Subcutaneous abdominal adipose tissue (tissue), 5 donors: ENCODE results near the gene HCN2.
"Not testable (repeated sequence)": the region's sequence is repeated elsewhere in the genome, so short reads cannot be mapped to it uniquely, and the experiment has no call there.

Experiments
- H3K27ac ChIP-seq: one replicate; pipeline ENCODE4 v1.7.0; 2013; ENCODE audit warnings: low read depth, mild to moderate bottlenecking, inconsistent platforms, low read length, moderate library complexity
- H3K27me3 ChIP-seq, 5 donors: one replicate each; pipeline ENCODE4 v1.7.0; 2013; ENCODE audit warnings: low read length in 5 of 5, inconsistent platforms in 1 of 5; ENCODE audit not compliant: control insufficient read depth in 5 of 5, insufficient read depth in 4 of 5
- H3K36me3 ChIP-seq, 5 donors: one replicate each; pipeline ENCODE4 v1.7.0; 2013; ENCODE audit warnings: low read length in 5 of 5; ENCODE audit not compliant: control insufficient read depth in 5 of 5, insufficient read depth in 5 of 5
- H3K4me1 ChIP-seq, 5 donors: one replicate each; pipeline ENCODE4 v1.7.0; 2013; ENCODE audit warnings: low read length in 5 of 5, mild to moderate bottlenecking in 3 of 5, moderate library complexity in 1 of 5; ENCODE audit not compliant: control insufficient read depth in 5 of 5, insufficient read depth in 5 of 5
- H3K4me3 ChIP-seq, 5 donors: one replicate each; pipeline ENCODE4 v1.7.0; 2013; ENCODE audit warnings: low read length in 5 of 5, low read depth in 1 of 5
- H3K9ac ChIP-seq, 5 donors: one replicate each; pipeline ENCODE4 v1.7.0; 2013; ENCODE audit warnings: low read length in 5 of 5, mild to moderate bottlenecking in 4 of 5, moderate library complexity in 3 of 5
- H3K9me3 ChIP-seq, 5 donors: one replicate each; pipeline ENCODE4 v1.7.0; 2013; ENCODE audit warnings: low read length in 5 of 5; ENCODE audit not compliant: control insufficient read depth in 5 of 5
- donor health status: healthy.
- donor health status: healthy.
- donor health status: healthy.
- donor health status: healthy.
- donor health status: healthy.

Gene HCN2

DNA sequence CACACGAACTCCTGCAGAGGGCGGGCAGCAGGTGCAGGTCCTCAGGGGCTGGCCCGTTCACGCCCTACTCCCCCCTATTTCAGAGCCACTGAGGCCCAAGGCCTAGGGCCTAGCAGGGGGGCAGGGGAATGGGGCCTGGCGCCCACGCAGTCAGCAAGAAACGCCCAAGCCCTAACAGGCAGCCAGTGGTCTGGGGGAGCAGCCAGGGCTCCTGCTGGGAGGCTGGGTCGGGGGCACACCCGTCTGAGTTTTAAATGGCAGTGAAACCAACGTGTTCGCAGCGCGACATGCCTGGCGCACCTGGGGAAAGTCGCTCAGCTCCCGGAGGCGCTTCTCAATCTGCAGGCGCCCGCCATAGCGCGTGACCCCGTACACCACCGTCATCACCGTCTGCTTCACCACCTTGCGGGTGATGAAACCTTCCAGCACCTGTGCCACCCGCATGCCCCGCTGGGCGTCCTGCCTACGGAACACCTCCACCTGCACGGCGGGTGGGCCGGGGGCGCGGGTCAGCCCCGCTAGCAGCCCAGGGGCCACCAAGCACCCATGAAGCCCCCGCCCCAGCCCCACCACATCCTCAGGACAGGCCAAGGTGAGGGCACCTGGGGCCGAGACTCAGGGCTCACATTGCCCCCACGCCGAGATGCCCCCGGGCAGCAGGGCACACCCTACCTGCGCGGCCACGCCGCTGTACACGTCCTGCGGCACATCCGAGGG is 29.8 kb downstream of the HCN2 start:
- Histone ChIP-seq H3K27me3 (peaks cover 0 to 12% (median 7%) of the 10 kb centered on the region in 5 donors), H3K36me3 (peaks cover 0 to 69% (median 63%) of the 10 kb centered on the region in 5 donors), H3K4me3 (no peak overlapping the region), H3K4me1 (peaks cover 0 to 3% (median 0%) of the 10 kb centered on the region in 5 donors), H3K27ac (no peak overlapping the region), H3K9me3 (no peaks in the 10 kb centered on the region), H3K9ac (no peak overlapping the region)

DNA sequence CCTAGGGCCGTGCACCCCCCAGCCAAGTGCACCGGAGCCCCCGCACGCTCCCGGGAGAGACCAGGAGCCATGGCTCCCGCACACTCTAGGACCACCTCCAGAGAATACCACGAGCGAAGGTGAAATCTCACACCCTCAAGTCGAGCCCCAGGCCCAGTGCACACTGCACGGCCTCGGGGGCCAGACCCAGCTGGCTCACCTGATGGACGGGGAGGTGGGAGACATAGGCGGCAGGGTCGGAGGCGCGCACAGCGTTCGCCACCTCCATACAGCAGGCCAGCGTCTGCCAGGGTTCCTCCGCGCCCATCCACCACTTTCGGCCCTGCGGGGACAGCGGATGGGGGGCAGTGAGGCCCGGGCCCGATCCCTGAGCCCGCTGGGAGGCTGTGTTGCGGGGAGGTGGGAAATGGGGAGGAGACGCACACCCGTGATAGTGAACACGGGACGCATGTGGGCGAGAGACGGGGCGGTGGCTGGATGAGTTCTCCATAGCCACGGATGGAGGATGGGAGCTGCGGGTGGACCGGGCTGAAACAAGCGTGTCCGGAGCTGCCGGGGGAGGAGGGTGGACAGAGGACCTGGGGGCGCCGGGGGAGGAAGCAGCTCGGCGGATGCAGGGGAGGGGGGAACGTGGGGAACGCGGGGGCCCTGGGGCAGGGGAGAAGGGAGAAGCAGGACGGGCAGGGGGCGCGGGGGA is 30.6 kb downstream of the HCN2 start:
- H3K4me1 ChIP-seq: peaks cover 0 to 3% (median 0%) of the 10 kb centered on the region in 5 donors
- no peak overlapping the region for H3K4me3 ChIP-seq
- no peaks in the 10 kb centered on the region for H3K9me3 ChIP-seq
- H3K36me3 ChIP-seq: peaks cover 0 to 78% (median 72%) of the 10 kb centered on the region in 5 donors
- H3K27me3 ChIP-seq: peaks cover 0 to 6% (median 3%) of the 10 kb centered on the region in 5 donors
- H3K9ac ChIP-seq: no peak overlapping the region
- no peak overlapping the region for H3K27ac ChIP-seq

DNA sequence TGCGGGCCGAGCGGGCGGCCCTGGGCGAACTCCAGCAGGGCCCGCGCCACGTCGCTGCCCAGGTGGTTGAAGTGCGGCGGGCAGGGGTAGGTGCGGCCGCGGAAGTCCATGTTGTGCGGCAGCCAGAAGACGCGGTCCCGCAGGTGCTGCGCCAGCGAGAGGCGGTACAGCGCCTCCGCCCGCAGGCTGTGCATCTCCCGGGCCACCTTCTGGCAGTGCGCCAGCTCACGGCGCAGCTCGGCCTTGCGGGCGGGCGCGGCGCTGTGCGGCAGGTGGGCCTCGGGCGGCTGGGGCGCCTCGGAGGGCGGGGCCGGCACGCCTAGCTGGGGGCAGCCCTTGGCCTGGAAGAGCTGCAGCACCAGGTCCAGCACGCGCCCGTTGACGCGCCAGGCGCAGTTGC is 31.5 kb downstream of the HCN2 start:
- peaks cover 0 to 85% (median 75%) of the 10 kb centered on the region in 5 donors for H3K36me3 ChIP-seq
- H3K4me1 ChIP-seq: not testable (repeated sequence)

DNA sequence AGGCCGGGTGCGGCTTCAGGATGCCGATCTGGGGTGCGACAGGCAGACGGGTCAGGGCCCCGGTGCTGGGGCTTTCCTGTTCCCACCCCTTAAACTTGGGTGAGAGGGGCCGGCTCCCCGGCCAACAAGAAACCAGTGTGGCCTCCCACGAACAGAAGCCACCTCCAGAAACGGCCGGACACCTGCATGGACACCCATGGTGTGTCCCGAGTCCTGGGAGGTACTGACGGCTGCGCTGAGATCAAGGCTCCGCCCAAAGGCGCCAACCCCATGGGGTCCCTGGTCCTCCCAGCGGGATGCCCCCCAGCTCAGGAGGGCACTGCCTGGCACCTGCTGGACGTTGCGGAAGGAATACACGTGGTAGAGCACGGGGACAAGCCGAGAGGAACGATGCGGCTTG is 32.1 kb downstream of the HCN2 start:
- H3K36me3 ChIP-seq: peaks cover 0 to 85% (median 75%) of the 10 kb centered on the region in 5 donors
- no peak overlapping the region for H3K27ac ChIP-seq
- no peak overlapping the region for H3K4me3 ChIP-seq
- H3K4me1 ChIP-seq: no peaks in the 10 kb centered on the region
- H3K9me3 ChIP-seq: no peaks in the 10 kb centered on the region
- no peak overlapping the region for H3K9ac ChIP-seq
- H3K27me3 ChIP-seq: peaks cover 0 to 4% (median 3%) of the 10 kb centered on the region in 5 donors

More for the DNA sequence above, 31.5 kb downstream of the HCN2 start:
- H3K9ac ChIP-seq, H3K27me3 ChIP-seq, H3K9me3 ChIP-seq, H3K27ac ChIP-seq, H3K4me3 ChIP-seq: not testable (repeated sequence)

DNA sequence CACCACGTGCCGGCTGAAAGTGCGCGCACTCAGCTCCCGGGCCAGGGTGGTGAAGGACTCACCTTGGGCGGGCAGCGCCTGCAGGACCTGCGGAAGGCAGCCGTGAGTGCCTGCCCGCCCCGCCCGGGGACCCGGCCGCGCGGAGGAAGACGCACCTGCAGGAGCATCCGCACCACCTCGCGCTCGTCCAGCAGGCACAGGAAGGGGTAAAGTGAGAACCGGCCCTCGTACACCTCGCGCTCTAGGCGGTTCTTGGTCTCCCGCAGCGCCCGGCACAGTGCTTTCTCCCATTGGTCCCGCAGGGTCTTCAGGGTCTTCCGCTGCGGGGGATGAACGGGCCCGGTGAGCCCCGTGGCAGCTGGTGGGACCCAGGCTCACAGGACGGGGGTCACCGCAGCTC is 33.0 kb downstream of the HCN2 start:
- H3K9me3 ChIP-seq: no peaks in the 10 kb centered on the region
- H3K4me3 ChIP-seq: no peak overlapping the region
- no peaks in the 10 kb centered on the region for H3K4me1 ChIP-seq
- H3K9ac ChIP-seq: no peak overlapping the region
- H3K27ac ChIP-seq: no peak overlapping the region
- H3K36me3 ChIP-seq: peaks cover 0 to 78% (median 70%) of the 10 kb centered on the region in 5 donors
- peaks cover 0 to 4% (median 3%) of the 10 kb centered on the region in 5 donors for H3K27me3 ChIP-seq

DNA sequence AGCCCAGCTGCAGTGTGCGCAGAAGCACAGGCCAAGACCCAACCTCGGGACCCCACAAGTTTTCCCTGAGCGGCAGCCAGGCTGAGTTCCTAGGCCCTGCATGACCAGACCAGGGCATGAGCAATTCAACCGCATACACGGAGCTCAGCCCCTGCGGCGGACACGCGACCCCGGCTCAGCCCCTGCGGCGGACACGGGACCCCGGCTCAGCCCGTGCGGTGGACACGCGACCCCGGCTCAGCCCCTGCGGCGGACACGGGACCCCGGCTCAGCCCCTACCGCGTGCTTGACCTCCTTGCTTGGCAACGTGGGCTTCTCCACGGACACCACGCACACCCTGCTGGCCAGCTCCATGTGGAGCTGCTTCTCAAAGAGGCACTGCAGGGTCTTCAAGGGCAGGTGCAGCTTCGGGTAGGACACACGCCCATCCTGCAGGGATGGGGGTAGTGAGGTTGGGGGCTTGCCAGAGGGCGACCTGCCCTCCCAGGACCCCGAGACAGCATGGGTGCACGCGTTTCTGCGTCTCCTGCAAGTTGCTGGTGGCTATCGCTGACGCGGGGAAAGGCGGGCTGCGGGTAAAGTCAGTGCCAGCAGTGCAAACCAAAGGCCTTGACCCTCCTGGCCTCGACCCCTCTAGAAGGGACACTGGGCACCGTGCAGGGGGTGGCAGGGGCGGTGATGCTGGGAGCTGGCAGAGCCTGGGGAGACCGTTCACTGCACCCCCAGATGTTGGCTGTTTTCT is 33.7 kb downstream of the HCN2 start:
- Histone ChIP-seq H3K4me1 (no peaks in the 10 kb centered on the region), H3K9ac (no peak overlapping the region), H3K27ac (no peak overlapping the region), H3K36me3 (peaks cover 0 to 79% (median 65%) of the 10 kb centered on the region in 5 donors), H3K27me3 (peaks cover 0 to 3% (median 0%) of the 10 kb centered on the region in 5 donors), H3K4me3 (no peak overlapping the region), H3K9me3 (no peaks in the 10 kb centered on the region)

DNA sequence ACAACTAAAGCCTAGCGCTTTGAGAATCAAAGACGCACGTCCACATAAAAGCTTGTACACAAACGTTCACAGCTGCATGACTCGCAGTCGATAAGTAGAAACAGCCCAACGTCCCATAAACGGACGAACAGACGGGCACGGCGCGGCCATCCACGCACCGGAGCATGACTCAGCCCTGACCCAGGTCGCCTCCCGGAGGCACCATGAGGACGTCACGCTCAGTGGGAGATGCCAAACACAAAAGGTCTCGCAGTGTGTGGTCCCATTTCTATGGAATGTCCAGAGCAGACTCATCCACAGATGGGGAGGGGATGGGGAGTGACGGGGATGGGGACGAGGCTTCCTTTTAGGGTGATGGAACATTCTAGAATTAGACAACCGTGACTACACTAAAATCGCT is 34.3 kb downstream of the HCN2 start:
- no peaks in the 10 kb centered on the region for H3K27me3 ChIP-seq
- H3K9ac ChIP-seq: no peak overlapping the region
- H3K9me3 ChIP-seq: no peaks in the 10 kb centered on the region
- H3K36me3 ChIP-seq: peaks cover 0 to 79% (median 61%) of the 10 kb centered on the region in 5 donors
- no peak overlapping the region for H3K4me3 ChIP-seq
- no peaks in the 10 kb centered on the region for H3K4me1 ChIP-seq
- no peak overlapping the region for H3K27ac ChIP-seq

DNA sequence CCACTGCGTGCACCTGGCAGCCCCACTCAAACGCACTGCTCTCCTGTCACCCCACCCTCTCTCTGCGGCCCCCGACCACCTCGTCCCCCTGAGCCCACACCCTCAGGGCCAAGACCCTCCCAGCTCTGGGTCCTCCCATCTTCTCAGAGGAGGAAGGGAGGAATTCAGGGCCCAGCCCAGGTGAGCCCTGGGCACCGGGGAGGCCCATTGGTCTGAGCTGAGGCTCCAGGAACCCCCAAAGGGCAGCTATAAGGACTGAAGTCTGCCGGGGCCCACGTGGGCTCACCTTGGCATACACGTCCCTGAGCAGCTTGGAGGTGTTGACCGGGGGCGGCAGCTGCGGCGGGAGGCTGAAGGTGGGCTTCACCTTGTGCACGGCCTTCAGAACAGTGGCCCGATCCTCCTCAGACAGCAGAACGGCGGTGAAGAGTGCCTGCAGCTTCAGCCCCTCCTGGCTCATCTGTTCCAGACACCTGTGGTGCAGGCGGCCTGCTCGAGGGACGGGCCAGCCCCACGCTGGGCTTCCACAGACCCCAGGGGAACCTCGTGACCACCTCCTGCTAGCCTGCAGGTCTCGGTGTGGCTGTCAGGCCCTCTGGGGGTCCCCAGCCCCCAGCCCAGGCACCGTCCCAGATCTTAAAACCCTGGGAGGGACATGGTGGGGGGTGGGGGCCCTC is 34.9 kb downstream of the HCN2 start:
- peaks cover 0 to 79% (median 61%) of the 10 kb centered on the region in 5 donors for H3K36me3 ChIP-seq
- H3K27ac ChIP-seq: no peak overlapping the region
- no peak overlapping the region for H3K9ac ChIP-seq
- no peak overlapping the region for H3K4me3 ChIP-seq
- H3K27me3 ChIP-seq: no peaks in the 10 kb centered on the region
- H3K9me3 ChIP-seq: no peaks in the 10 kb centered on the region
- H3K4me1 ChIP-seq: no peaks in the 10 kb centered on the region

DNA sequence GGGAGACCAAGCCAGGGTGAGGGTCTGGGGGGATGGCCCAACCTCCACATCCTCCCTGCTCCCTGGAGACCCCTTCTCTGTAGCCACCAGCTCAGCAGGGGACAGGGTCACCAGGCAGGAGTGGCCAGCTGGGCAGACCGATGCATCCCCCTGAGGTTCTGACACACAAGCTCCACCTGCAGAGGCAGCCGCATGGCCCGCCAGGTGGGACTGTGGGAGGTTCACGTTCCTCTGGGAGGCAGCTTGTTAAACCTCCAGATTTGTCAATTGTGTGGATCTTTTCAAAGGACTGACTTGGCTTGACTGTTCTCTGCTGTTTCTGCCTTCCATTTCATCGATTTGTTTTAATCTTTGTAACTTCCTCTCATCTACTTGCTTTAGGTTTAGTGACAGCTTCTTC is 35.6 kb downstream of the HCN2 start:
- Histone ChIP-seq H3K27ac (no peak overlapping the region), H3K4me3 (no peak overlapping the region), H3K9me3 (no peaks in the 10 kb centered on the region), H3K4me1 (no peaks in the 10 kb centered on the region), H3K27me3 (no peaks in the 10 kb centered on the region), H3K36me3 (peaks cover 0 to 78% (median 54%) of the 10 kb centered on the region in 5 donors), H3K9ac (no peak overlapping the region)
